HFF-Myc (cell line): ENCODE measurements around the gene BMP8B.
"Not testable (repeated sequence)": the region's sequence is repeated elsewhere in the genome, so short reads cannot be mapped to it uniquely, and the experiment has no call there.

Source experiments
- DNase-seq: peaks from one replicate; pipeline ENCODE4 v3.0.0-alpha.2; 2011; ENCODE audit warnings: low read depth; ENCODE audit errors: extremely low read depth
- H3K4me3 ChIP-seq: replicated peaks from 2 replicates; pipeline ENCODE4 v1.5.1; 2011; ENCODE audit warnings: low read depth, mild to moderate bottlenecking, control low read depth, low read length
- CTCF ChIP-seq: IDR thresholded peaks from 2 replicates; pipeline ENCODE4 v1.5.1; 2012; ENCODE audit warnings: mild to moderate bottlenecking, low read depth, low read length, control low read depth; ENCODE audit errors: missing control alignments

Gene BMP8B

GRCh38 chr1:39782103-39782502 is 6.6 kb downstream of the BMP8B start:
- DNase-seq: no peak
- no peak overlapping the region for H3K4me3 ChIP-seq
- no peak for TF ChIP-seq CTCF

- no peak for DNase-seq
- TF ChIP-seq CTCF: no peak
- H3K4me3 ChIP-seq: no peak overlapping the region
These were observed 7.3 kb downstream of the BMP8B start for GRCh38 chr1:39781349-39781715.

GRCh38 chr1:39779821-39780220 is 8.8 kb downstream of the BMP8B start:
- DNase-seq: no peak
- TF ChIP-seq CTCF: no peak
- H3K4me3 ChIP-seq: no peak overlapping the region

DNA sequence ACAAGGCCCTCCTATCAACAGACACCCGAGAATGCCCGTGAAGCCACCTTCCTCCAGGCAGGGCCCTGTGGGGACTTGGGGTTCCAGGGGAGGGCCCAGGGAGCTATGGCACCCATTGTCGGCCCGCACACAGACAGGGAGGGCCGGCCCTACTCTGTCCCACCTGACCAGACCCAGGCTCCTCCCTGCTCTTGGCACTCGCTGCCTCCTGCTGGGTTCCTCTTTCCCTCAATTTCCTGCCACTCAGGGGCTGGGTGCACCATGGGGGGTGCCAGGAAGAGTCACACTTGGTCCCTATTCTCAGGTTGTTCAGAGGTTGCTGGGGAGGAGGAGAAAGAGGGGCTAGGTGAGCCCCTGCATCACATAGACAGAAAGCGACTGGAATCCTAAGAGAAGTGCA is 9.5 kb downstream of the BMP8B start:
- no peak for TF ChIP-seq CTCF
- DNase-seq: no peak
- H3K4me3 ChIP-seq: no peak overlapping the region

- not testable (repeated sequence) for H3K4me3 ChIP-seq, DNase-seq
These were observed 10.1 kb downstream of the BMP8B start for GRCh38 chr1:39778463-39779099.

DNA sequence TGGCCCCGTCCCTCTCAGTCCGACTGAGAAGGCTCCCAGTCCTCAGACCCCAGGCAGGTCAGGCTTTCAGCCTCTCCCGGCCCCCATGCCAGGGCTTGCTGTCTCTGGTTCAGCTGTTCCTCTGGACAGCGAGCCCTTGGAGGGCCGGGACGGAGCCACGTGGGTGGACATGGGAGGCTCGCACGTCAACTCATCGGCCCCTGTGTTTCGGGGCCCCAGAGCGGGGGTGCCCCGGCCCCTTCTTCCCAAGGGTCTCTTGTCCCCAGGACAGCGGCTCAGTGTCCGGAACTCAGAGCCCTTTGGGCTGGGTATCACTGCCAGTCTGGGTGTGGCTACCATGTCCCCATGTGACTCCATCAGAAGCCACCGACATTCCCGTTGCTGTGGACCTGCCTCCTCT is 10.8 kb downstream of the BMP8B start:
- DNase-seq, H3K4me3 ChIP-seq: not testable (repeated sequence)

DNA sequence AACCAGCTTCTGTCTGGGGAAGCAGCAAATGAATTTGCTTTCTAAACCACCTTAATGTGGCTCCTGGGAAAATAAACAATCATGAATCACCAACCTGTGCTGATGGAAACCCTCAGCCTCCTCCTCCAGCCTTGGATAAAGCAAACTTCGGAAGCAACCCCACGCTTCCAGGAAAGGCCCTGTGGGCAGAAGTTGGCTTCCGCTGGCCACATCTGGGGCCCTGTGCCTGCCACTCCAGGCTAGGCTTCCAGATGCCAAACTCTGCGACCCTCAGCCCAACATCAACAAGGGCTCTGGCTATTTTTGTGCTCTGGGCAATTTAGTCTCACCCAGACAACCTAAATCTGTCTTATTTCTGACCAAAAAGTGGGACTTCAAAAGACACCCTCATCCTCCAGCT is 11.4 kb downstream of the BMP8B start:
- H3K4me3 ChIP-seq: no peak overlapping the region
- no peak for TF ChIP-seq CTCF
- no peak for DNase-seq

DNA sequence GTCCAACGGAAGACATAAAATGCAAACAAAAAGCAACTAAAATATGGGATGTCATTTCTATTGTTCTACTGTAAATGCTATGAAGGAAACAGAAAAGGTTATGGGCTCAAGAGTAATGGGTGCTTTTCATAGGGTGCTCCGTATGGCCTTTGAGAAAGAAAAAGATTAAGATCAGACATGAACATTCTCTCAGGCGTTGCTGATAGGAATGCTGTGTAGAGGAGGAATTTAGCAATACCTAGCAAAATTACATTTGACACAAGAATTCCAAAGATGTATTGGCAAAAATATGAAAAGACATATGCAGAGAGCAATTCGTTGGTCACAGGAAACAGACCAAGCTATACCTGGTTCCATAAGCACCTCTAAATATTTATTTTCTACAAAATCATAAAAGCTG is 11.8 kb downstream of the BMP8B start:
- no peak for TF ChIP-seq CTCF
- DNase-seq: no peak
- H3K4me3 ChIP-seq: no peak overlapping the region
